Fibroblast of lung (primary cell): ENCODE results near the gene RNF223. TPM values are rescaled to one million over a fixed set of nuclear protein-coding genes. Genes with fewer than 3 reads are reported as not detected.

Experiments used
- DNase-seq, 2 donors: peaks; one replicate each; pipeline versions ENCODE4 v3.0.0 to v3.0.0-alpha.2; 2010; ENCODE audit warnings: low read depth in 2 of 2
- H2AFZ ChIP-seq: 2 replicates; pipeline ENCODE4 v1.5.1; 2012; ENCODE audit warnings: low read length, control low read depth, inconsistent platforms
- H3K27ac ChIP-seq: 2 replicates; pipeline ENCODE4 v1.5.1; 2011; ENCODE audit warnings: low read length, control low read depth; ENCODE audit not compliant: insufficient read depth
- H3K27me3 ChIP-seq: 2 replicates; pipeline ENCODE4 v1.5.1; 2011; ENCODE audit warnings: mild to moderate bottlenecking, low read length; ENCODE audit not compliant: control insufficient read depth, insufficient read depth
- H3K36me3 ChIP-seq: 2 replicates; pipeline ENCODE4 v1.5.1; 2011; ENCODE audit warnings: low read length; ENCODE audit not compliant: control insufficient read depth, insufficient read depth
- H3K4me1 ChIP-seq: 2 replicates; pipeline ENCODE4 v1.5.1; 2011; ENCODE audit warnings: low read length; ENCODE audit not compliant: control insufficient read depth, insufficient read depth; ENCODE audit errors: extremely low read depth
- H3K4me2 ChIP-seq: 2 replicates; pipeline ENCODE4 v1.5.1; 2011; ENCODE audit warnings: low read length, control low read depth; ENCODE audit not compliant: insufficient read depth; ENCODE audit errors: extremely low read depth
- H3K4me3 ChIP-seq, 4 experiments: fragments of 200-600 bp in 1 of 4; sonication (generic) in 1 of 4; replicated peaks in 1 of 4; 2 replicates each; pipeline ENCODE4 v1.5.1; 2011 to 2016; ENCODE audit warnings: low read length in 4 of 4, low read depth in 3 of 4, mild to moderate bottlenecking in 3 of 4, control low read depth in 2 of 4, inconsistent platforms in 1 of 4, mixed read lengths in 1 of 4; ENCODE audit not compliant: insufficient read depth in 1 of 4; ENCODE audit errors: control extremely low read depth in 1 of 4
- H3K79me2 ChIP-seq: 2 replicates; pipeline ENCODE4 v1.5.1; 2012; ENCODE audit warnings: mild to moderate bottlenecking, low read length, inconsistent platforms; ENCODE audit not compliant: control insufficient read depth, insufficient read depth
- H3K9ac ChIP-seq: 2 replicates; pipeline ENCODE4 v1.5.1; 2011; ENCODE audit warnings: mild to moderate bottlenecking, low read length, control low read depth; ENCODE audit not compliant: insufficient read depth
- H3K9me3 ChIP-seq: 2 replicates; pipeline ENCODE4 v1.5.1; 2012; ENCODE audit warnings: low read depth, low read length; ENCODE audit not compliant: control insufficient read depth, insufficient read depth
- H4K20me1 ChIP-seq: 2 replicates; pipeline ENCODE4 v1.5.1; 2011; ENCODE audit warnings: low read length; ENCODE audit not compliant: control insufficient read depth, insufficient read depth; ENCODE audit errors: extremely low read depth
- EZH2 ChIP-seq: IDR thresholded peaks from 2 replicates; pipeline ENCODE4 v1.5.1; 2012; ENCODE audit warnings: low read length, control low read depth, mild to moderate bottlenecking; ENCODE audit errors: missing control alignments
- polyA plus RNA-seq, 2 donors: library from polyadenylated mRNA; depleted of rRNA in 1 of 2; stranded (reverse) in 1 of 2; unstranded in 1 of 2; fragments of >200 nt; gene quantifications; 2 replicates each; pipeline ENCODE4 v1.2.1, GENCODE V29; 2011 to 2012; ENCODE audit warnings: missing spikeins in 1 of 2
- total RNA-seq: library from RNA; depleted of rRNA; stranded (reverse); fragments of >200 nt; gene quantifications from 2 replicates; pipeline ENCODE4 v1.2.1, GENCODE V29; 2014
- TF ChIP-seq, protein P1 (sequence below), 2 donors: IDR thresholded peaks in 1 of 2; conservative IDR thresholded peaks in 1 of 2; 1 replicate in 1 of 2; 2 replicates in 1 of 2; pipeline ENCODE4 v1.5.1; 2011 to 2012; ENCODE audit warnings: low read length in 2 of 2, control low read depth in 1 of 2, inconsistent platforms in 1 of 2, low read depth in 1 of 2, mild to moderate bottlenecking in 1 of 2

RNF223 gene
- total and polyA plus RNA-seq, 2 donors (not counting 1 experiment from before 2014, with no cell fraction given): not detected

GRCh38 chr1:1115786-1116700 is 41.9 kb upstream of the RNF223 start, which contains the start of gene C1orf159:
C1orf159 (minus strand) TSS chr1:1116089; CDS start chr1:1091543, 24,546 bp downstream.
- TF ChIP-seq EZH2: no peak
- TF ChIP-seq, protein P1, sequence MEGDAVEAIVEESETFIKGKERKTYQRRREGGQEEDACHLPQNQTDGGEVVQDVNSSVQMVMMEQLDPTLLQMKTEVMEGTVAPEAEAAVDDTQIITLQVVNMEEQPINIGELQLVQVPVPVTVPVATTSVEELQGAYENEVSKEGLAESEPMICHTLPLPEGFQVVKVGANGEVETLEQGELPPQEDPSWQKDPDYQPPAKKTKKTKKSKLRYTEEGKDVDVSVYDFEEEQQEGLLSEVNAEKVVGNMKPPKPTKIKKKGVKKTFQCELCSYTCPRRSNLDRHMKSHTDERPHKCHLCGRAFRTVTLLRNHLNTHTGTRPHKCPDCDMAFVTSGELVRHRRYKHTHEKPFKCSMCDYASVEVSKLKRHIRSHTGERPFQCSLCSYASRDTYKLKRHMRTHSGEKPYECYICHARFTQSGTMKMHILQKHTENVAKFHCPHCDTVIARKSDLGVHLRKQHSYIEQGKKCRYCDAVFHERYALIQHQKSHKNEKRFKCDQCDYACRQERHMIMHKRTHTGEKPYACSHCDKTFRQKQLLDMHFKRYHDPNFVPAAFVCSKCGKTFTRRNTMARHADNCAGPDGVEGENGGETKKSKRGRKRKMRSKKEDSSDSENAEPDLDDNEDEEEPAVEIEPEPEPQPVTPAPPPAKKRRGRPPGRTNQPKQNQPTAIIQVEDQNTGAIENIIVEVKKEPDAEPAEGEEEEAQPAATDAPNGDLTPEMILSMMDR (conservative IDR thresholded peaks at IDR 0.05 in 1 of 2, IDR thresholded peaks at IDR 0.05 in 1 of 2; ENCODE audit: low read depth in 1 of 2, low read length in 2 of 2): no peak
- no peak within 1 kb of the TSS for H3K27ac ChIP-seq

GRCh38 chr1:1115136-1115785 is 41.2 kb upstream of the RNF223 start:
- no peaks in the 10 kb centered on the region for H3K4me1 ChIP-seq
- H3K27me3 ChIP-seq: no peaks in the 10 kb centered on the region
- peak overlapping the region; percentile 51 for H3K9ac ChIP-seq
- no peak for DNase-seq
- H3K9me3 ChIP-seq: no peaks in the 10 kb centered on the region
- TF ChIP-seq, protein P1 (conservative IDR thresholded peaks at IDR 0.05 in 1 of 2, IDR thresholded peaks at IDR 0.05 in 1 of 2; ENCODE audit: low read depth in 1 of 2, low read length in 2 of 2): no peak
- no peak for TF ChIP-seq EZH2
- peak overlapping the region; percentile 41 to 72 (median 46) for H3K4me3 ChIP-seq
- H3K79me2 ChIP-seq: no peaks in the 10 kb centered on the region
- H3K27ac ChIP-seq: no peak overlapping the region
- peak overlapping the region; percentile 75 for H3K4me2 ChIP-seq
- H3K36me3 ChIP-seq: no peaks in the 10 kb centered on the region
- no peak overlapping the region for H2AFZ ChIP-seq
- no peaks in the 10 kb centered on the region for H4K20me1 ChIP-seq

More at GRCh38 chr1:1115786-1116700, 41.9 kb upstream of the RNF223 start, which contains the start of gene C1orf159:
- Histone ChIP-seq H3K9ac (peak within 1 kb of the TSS; percentile 51), H3K4me2 (peak within 1 kb of the TSS; percentile 85), H3K79me2 (no peaks in the 10 kb centered on the region), H3K36me3 (no peaks in the 10 kb centered on the region), H4K20me1 (no peaks in the 10 kb centered on the region), H2AFZ (peak within 1 kb of the TSS; percentile 23), H3K9me3 (no peaks in the 10 kb centered on the region), H3K4me3 (peak within 1 kb of the TSS; percentile 41 to 72 (median 51)), H3K4me1 (no peaks in the 10 kb centered on the region), H3K27me3 (no peaks in the 10 kb centered on the region)
- peak; percentile 95 to 97 for DNase-seq

GRCh38 chr1:1114431-1114830 is 40.3 kb upstream of the RNF223 start:
- no peak for TF ChIP-seq EZH2
- TF ChIP-seq, protein P1 (conservative IDR thresholded peaks at IDR 0.05 in 1 of 2, IDR thresholded peaks at IDR 0.05 in 1 of 2; ENCODE audit: low read depth in 1 of 2, low read length in 2 of 2): no peak
- Histone ChIP-seq H3K36me3 (no peaks in the 10 kb centered on the region), H3K4me3 (no peak overlapping the region), H2AFZ (no peak overlapping the region), H3K4me1 (no peaks in the 10 kb centered on the region), H3K27me3 (no peaks in the 10 kb centered on the region), H3K9me3 (no peaks in the 10 kb centered on the region), H3K79me2 (no peaks in the 10 kb centered on the region), H3K4me2 (peak overlapping the region; percentile 11), H3K9ac (no peak overlapping the region), H3K27ac (no peak overlapping the region), H4K20me1 (no peaks in the 10 kb centered on the region)
- no peak for DNase-seq
